Neural crest cell (in vitro differentiated cells): ENCODE results near the gene B3GAT3. TPM values are rescaled to one million over a fixed set of nuclear protein-coding genes. Genes with fewer than 3 reads are reported as not detected.

ENCODE experiments used
- DNase-seq: peaks from one replicate; pipeline ENCODE4 v3.0.0; 2021; ENCODE audit warnings: low read depth, mixed read lengths, low spot score
- H3K27ac Mint-ChIP-seq: one replicate; pipeline ENCODE4 v1.8.0; 2021; ENCODE audit warnings: mild to moderate bottlenecking, mixed read lengths; ENCODE audit not compliant: unreplicated experiment
- H3K27me3 Mint-ChIP-seq: 2 replicates; pipeline ENCODE4 v1.8.0; 2021; ENCODE audit warnings: low read depth, mild to moderate bottlenecking, mixed read lengths
- H3K36me3 Mint-ChIP-seq: 2 replicates; pipeline ENCODE4 v1.8.0; 2021; ENCODE audit warnings: low read depth, mild to moderate bottlenecking, mixed read lengths
- H3K4me1 Mint-ChIP-seq: 2 replicates; pipeline ENCODE4 v1.8.0; 2021; ENCODE audit warnings: mixed read lengths
- H3K4me3 Mint-ChIP-seq: one replicate; pipeline ENCODE4 v1.8.0; 2021; ENCODE audit warnings: mild to moderate bottlenecking, mixed read lengths
- H3K9me3 Mint-ChIP-seq: 2 replicates; pipeline ENCODE4 v1.8.0; 2021; ENCODE audit warnings: mixed read lengths
- CTCF ChIP-seq: fragments of 200-600 bp; sonication (generic); conservative IDR thresholded peaks from 2 replicates; pipeline ENCODE4 v1.5.0; 2021; ENCODE audit warnings: antibody characterized with exemption, mild to moderate bottlenecking
- total RNA-seq: library from RNA; stranded (reverse); gene quantifications from 2 replicates; pipeline ENCODE4 v1.2.1, GENCODE V29; 2021

B3GAT3 gene
- total RNA-seq, 1 donor from 2014 or later, result 57.4 TPM

DNA sequence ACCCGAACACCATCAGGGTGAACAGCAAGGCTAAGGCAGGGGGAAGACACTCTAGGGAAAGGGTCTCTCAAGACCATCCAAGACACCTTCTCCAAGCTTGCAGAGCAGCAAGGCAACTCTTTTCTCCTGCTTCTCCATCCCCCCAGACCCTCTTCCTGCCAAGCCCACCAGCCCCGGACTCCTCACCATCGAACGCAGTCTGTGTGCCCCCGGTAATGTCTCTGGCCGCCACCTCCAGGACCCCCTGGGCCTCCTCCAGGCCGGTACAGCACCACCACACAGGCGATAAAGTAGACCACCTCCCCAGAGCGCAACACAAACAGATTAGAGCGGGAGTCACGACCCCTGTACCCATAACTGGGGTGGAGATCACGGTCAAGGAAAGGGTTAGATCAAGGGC is 13.0 kb downstream of the B3GAT3 start:
- peak overlapping the region; percentile 33 for H3K4me3 Mint-ChIP-seq
- peak overlapping the region; percentile 16 for H3K27ac Mint-ChIP-seq
- peaks cover 2% of the 10 kb centered on the region for H3K36me3 Mint-ChIP-seq
- peaks cover 40% of the 10 kb centered on the region for H3K4me1 Mint-ChIP-seq
- no peak for TF ChIP-seq CTCF
- no peak for DNase-seq
- peaks cover 2% of the 10 kb centered on the region for H3K27me3 Mint-ChIP-seq
- H3K9me3 Mint-ChIP-seq, result no peaks in the 10 kb centered on the region

GRCh38 chr11:62607714-62608113 is 14.1 kb downstream of the B3GAT3 start:
- Mint-ChIP-seq H3K4me1 (peaks cover 49% of the 10 kb centered on the region), H3K4me3 (peak overlapping the region; percentile 74), H3K9me3 (no peaks in the 10 kb centered on the region), H3K27me3 (peaks cover 12% of the 10 kb centered on the region), H3K27ac (no peak overlapping the region), H3K36me3 (peaks cover 8% of the 10 kb centered on the region)
- no peak for DNase-seq
- no peak for TF ChIP-seq CTCF

- no peak overlapping the region for H3K27ac Mint-ChIP-seq
- H3K4me1 Mint-ChIP-seq, result peaks cover 44% of the 10 kb centered on the region
- peak overlapping the region; percentile 72 for H3K4me3 Mint-ChIP-seq
- H3K9me3 Mint-ChIP-seq, result no peaks in the 10 kb centered on the region
- peaks cover 20% of the 10 kb centered on the region for H3K27me3 Mint-ChIP-seq
- no peak for TF ChIP-seq CTCF
- H3K36me3 Mint-ChIP-seq, result peaks cover 12% of the 10 kb centered on the region
- DNase-seq, result no peak
These were observed 15.9 kb downstream of the B3GAT3 start for GRCh38 chr11:62605902-62606301.

- no peak for DNase-seq
- Mint-ChIP-seq H3K4me1 (peaks cover 45% of the 10 kb centered on the region), H3K36me3 (peaks cover 13% of the 10 kb centered on the region), H3K9me3 (no peaks in the 10 kb centered on the region), H3K27me3 (peaks cover 20% of the 10 kb centered on the region), H3K27ac (no peak overlapping the region), H3K4me3 (no peak overlapping the region)
- no peak for TF ChIP-seq CTCF
These were observed 16.3 kb downstream of the B3GAT3 start for GRCh38 chr11:62605467-62605866.

GRCh38 chr11:62604460-62605120 is 17.2 kb downstream of the B3GAT3 start:
- H3K36me3 Mint-ChIP-seq, result peaks cover 20% of the 10 kb centered on the region
- no peak for DNase-seq
- H3K27me3 Mint-ChIP-seq, result peaks cover 20% of the 10 kb centered on the region
- H3K4me3 Mint-ChIP-seq, result peak overlapping the region; percentile 81
- peaks cover 48% of the 10 kb centered on the region for H3K4me1 Mint-ChIP-seq
- TF ChIP-seq CTCF, result no peak
- H3K9me3 Mint-ChIP-seq, result no peaks in the 10 kb centered on the region
- H3K27ac Mint-ChIP-seq, result peak overlapping the region; percentile 43
